ENCODE results near the gene DRICH1.
"Not testable (repeated sequence)": the region's sequence is repeated elsewhere in the genome, so short reads cannot be mapped to it uniquely, and the experiment has no call there.

The DRICH1 gene

DNA sequence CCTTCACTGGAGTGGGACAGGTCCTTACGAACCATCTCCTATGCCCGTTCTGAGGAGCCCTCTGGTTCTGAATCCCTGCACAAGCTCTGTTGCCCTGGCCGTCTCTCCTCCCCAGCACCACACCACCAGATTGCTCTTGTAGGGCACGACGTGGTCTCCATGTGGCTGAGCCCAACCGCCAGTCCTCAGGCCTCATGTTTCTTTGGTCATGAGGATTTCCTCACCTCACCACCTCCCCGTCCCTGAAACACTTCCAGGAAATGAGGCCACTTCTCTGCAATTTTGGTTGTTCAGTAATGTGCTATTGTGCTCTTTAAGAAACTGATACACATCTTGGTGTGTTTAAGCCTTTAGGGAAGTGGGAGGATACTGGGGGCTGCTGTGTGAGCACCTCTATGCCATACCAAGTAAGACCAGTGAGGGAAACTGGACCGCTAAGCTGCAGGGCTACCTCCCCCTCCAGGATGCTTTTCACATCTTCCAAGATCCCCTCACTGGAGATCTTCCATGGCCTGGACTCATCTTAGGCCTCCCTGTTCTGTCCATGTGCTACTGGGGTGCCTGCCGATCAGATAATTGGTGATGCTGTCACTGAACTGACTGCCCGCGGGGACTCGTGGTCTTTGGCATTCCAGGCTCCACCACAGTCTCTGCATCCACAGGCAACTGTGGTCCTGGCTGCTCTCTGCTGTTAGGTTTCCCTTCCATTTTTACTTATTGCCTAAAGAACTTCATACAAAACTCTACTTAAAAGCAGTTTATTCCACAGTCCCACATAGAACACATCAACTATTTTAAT is 21.9 kb downstream of the DRICH1 start:
- no peak overlapping the region for H3K4me3 ChIP-seq (ENCODE audit: low read depth, low read length)
- TF ChIP-seq, protein P1, sequence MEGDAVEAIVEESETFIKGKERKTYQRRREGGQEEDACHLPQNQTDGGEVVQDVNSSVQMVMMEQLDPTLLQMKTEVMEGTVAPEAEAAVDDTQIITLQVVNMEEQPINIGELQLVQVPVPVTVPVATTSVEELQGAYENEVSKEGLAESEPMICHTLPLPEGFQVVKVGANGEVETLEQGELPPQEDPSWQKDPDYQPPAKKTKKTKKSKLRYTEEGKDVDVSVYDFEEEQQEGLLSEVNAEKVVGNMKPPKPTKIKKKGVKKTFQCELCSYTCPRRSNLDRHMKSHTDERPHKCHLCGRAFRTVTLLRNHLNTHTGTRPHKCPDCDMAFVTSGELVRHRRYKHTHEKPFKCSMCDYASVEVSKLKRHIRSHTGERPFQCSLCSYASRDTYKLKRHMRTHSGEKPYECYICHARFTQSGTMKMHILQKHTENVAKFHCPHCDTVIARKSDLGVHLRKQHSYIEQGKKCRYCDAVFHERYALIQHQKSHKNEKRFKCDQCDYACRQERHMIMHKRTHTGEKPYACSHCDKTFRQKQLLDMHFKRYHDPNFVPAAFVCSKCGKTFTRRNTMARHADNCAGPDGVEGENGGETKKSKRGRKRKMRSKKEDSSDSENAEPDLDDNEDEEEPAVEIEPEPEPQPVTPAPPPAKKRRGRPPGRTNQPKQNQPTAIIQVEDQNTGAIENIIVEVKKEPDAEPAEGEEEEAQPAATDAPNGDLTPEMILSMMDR (IDR thresholded peaks at IDR 0.05; ENCODE audit: borderline replicate concordance, insufficient read depth, low read depth, low read length), result no peak

DNA sequence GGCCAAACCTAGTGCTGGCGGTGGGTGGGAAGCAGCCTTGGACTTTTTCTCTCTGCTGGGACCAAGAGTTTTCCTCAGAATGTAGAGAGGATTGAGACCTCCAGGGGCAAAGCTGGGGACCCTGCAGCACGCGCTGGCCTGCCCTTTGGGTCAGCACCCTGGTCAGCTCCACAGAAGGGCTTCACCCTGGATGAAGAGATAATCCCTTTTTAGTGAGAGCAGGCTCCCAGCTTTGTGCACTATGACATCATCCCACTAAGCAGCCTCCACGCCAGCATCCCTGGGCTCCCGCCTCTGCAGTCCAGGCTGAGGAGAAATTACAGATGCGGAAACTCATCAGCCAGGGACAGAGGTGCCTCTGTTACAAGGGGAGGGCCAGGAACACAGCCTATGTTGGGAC is 23.5 kb downstream of the DRICH1 start:
- TF ChIP-seq, protein P1 (IDR thresholded peaks at IDR 0.05; ENCODE audit: borderline replicate concordance, insufficient read depth, low read depth, low read length), result no peak
- no peak overlapping the region for H3K4me3 ChIP-seq (ENCODE audit: low read depth, low read length)

DNA sequence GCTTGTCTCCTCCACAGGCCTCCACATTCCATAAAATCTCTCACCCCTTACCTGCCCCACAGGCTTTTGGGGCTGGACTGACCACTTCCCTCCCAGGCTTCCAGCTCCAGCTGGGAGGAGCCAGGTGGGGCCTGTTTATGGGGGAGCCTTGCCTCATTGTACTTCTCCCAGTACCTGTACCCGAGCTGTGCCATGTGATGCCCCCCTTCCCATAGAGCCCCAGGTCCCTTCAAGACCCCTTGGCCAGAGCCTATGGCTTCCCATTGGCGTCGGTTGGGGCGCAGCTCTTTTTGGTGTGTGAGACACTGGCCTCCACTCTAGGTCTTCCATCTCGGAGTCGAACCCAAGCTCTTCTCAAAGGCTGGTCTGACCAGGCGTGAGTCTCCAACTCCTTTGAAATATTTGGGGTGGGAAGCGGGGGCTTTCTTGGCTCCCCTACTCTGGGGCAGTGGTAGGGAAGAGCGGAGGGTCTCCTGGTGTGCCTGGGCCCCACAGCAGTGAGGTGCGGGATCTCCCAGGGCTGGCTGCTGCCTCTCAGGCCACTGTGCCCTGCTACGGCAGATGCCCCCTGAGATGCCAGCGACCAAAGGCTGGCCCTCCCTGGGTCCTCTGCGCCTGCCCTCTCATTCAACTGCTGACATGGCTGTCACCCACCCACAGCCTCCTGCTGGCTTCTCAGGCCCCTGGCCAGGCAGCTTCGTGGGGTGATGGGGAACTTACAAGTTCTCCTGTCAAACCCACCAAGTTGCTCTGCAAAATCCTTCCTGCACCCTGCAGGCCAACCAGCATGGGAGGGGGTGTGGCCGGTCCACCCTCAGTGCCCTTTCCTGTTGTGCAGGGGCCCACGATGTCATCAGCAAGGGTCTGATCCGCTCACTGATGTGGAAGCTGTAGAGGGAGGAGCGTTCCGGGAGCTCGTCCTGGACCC is 25.7 kb downstream of the DRICH1 start:
- TF ChIP-seq, protein P1 (IDR thresholded peaks at IDR 0.05; ENCODE audit: borderline replicate concordance, insufficient read depth, low read depth, low read length), result no peak

DNA sequence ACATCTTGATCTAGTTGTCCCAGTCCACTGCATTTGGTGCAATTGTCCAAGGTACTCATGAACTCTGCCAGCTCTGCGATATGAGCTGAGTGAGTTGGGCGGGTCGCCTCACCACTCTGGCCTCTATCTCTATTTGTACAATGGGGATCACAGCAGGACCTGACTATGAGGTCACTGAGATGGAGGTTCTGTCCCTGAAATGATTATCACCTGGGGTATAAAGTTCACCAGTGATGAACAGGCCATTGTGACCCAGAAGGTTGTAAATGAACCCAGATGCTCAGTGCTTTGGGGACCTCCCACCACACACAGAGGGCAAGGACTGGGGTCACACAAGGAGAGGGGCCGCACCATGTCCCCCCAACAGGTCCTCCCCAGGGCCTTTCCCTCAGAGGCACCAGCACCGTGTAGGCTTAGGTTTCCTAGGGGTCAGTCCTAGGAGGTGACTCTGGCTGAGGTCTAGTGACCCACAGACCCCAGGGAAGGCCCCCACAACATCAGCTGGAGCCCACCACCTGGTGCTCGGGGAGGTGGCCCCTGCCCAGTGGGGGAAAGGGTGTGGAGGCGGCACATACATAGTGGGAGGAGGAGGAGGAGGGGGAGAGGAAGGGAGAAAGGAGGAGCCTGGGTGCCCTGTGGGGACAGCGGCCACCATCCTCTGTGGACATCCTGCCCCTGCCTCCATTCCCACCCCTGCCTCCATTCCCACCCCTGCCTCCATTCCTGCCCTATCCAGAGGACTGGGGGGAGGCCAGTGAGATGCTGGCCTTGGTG is 27.0 kb downstream of the DRICH1 start:
- TF ChIP-seq, protein P1 (IDR thresholded peaks at IDR 0.05; ENCODE audit: borderline replicate concordance, insufficient read depth, low read depth, low read length), result no peak

More for the DNA sequence above, 25.7 kb downstream of the DRICH1 start:
- H3K4me3 ChIP-seq (ENCODE audit: low read depth, low read length), result no peak overlapping the region

DNA sequence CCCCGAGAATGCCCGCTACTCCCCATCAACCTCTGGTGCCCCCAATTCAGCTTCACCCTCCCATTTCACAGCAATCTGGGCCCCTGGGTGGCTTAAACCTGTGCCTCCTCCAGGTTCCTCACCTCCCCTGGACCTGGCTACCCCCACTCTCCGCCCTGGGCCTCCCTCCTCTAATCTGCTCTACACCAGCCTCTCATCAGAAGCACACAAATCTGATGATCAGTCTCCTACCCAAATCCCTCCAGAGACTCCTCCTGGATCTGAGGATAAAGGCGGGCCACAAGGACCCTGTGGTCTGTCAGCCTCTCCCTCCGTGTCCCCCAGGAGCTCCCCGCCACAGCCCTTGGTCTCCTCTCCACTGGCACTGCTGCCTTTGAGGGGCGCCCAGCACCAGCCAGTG is 28.9 kb downstream of the DRICH1 start:
- no peak overlapping the region for H3K4me3 ChIP-seq (ENCODE audit: low read depth, low read length)
- TF ChIP-seq, protein P1 (IDR thresholded peaks at IDR 0.05; ENCODE audit: borderline replicate concordance, insufficient read depth, low read depth, low read length), result no peak

More for the DNA sequence above, 27.0 kb downstream of the DRICH1 start:
- H3K4me3 ChIP-seq (ENCODE audit: low read depth, low read length), result no peak overlapping the region

DNA sequence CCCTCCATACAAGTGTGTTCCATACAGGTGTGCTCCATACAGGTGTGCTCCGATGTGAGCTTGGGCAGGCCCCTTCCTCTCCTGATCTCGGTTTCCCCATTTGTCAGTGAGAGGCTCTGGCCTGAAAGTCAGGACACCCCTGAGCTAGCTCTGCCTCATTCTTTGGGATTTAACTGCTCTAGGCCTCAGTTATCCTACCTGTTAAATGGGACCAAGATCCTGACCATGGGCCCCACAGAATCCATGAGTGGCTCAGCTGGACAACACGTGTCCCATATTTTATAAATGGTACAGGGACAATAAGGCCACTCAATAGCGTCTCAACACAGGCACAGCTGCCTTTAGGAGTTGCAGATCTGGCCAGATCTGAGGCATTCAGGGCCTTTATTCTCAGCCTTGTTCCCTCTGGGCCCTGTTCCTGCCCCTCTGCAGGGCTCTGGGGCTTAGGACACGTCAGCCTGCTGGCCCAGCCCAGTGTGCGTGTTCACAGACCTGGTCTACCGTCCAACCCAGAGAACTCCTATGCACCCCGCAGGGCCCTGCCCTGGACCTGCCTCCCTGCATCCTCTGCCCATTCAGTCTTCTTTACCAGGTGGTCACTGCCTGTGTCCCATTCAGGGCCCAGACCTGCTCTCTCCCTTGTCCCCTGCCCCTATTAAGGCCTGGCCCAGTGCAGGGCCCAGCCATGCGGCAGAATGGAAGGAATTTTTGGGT is 33.2 kb downstream of the DRICH1 start:
- H3K4me3 ChIP-seq (ENCODE audit: low read depth, low read length), result no peak overlapping the region
- TF ChIP-seq, protein P1 (IDR thresholded peaks at IDR 0.05; ENCODE audit: borderline replicate concordance, insufficient read depth, low read depth, low read length), result no peak

DNA sequence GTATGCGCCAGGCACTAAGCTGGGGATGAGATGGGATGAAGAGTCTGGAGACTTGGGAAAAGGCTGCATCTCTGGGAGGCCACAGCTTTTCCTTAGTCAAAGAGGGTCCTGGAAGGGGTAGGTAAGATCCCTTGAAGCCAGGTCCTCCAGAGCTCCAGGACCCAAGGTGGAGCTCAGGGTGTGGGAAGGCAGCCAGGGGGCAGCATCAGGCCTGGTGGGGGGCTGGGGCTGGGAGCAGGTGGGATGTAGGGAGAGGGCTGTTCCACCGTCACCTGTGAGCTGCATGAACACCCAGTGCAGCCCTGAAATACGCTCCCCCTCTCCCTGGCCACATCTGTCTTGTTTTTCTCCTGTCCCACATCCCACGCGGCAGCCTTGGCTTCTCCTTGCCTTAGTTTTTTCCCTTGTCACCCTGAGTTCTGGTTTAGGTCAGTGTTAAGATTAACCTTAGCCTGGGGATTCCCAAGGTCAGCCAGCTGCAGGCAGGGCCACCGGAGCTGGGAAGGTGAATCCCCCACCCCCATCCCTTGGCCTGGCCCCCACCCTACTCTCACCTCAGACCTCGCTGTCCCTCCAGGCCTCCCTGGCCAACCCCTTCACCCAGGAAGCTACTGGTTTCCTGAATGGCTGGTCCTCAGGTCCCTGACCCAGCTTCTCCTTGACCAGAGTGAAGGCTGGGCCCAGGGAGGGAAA is 34.4 kb downstream of the DRICH1 start:
- not testable (repeated sequence) for H3K4me3 ChIP-seq (ENCODE audit: low read depth, low read length)

DNA sequence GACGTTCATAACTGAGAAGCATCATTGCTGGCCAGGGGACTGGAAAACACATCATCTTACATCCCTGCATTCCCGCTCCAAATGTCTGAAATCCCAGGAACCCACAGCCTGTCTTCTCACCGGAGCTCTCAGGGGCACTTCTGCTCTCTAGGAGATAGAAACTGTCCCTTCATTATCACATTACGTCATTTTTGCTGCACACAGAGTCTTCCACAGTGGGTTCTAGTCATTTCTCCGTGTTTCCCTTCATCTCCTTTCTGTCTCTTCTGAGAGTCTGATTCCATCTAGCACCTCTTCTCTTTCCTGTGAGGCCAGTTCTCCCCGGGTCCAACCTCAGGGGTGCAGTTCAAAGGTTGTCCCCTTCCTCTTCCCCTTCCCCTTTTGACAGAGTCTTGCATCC is 36.2 kb downstream of the DRICH1 start:
- H3K4me3 ChIP-seq (ENCODE audit: low read depth, low read length), result not testable (repeated sequence)

All from GM12875 (cell line).